HEK293 (cell line): Measurements from ENCODE around the gene KCNMA1.

Source experiments
- CTCF ChIA-PET: fragments of 350-600 bp; formaldehyde crosslinking; extraction: SDS; loops from one replicate; lab custom pipeline; 2021; ENCODE audit warnings: antibody characterized with exemption; lab: Yijun Ruan, JAX
- POLR2A ChIA-PET: fragments of 300-600 bp; formaldehyde crosslinking; extraction: SDS; loops from one replicate; lab custom pipeline; 2020; ENCODE audit warnings: antibody characterized with exemption, inconsistent platforms; lab: Yijun Ruan, JAX
- H3K27ac ChIP-seq: fragments of 200-500 bp; sonication (Bioruptor generic); 2 replicates; pipeline ENCODE4 v1.5.1; 2014; ENCODE audit warnings: low read depth, low read length, control low read depth, inconsistent platforms; ENCODE audit errors: extremely low read depth
- H3K36me3 ChIP-seq, 2 experiments: fragments of 200-500 bp in 1 of 2; sonication (Bioruptor generic) in 1 of 2; 1 replicate in 1 of 2; 2 replicates in 1 of 2; pipeline ENCODE4 v1.5.1; 2014 to 2017; ENCODE audit warnings: inconsistent platforms in 2 of 2, low read length in 2 of 2; ENCODE audit not compliant: control insufficient read depth in 2 of 2, insufficient read depth in 1 of 2
- H3K4me1 ChIP-seq: fragments of 200-500 bp; sonication (Bioruptor generic); 2 replicates; pipeline ENCODE4 v1.5.1; 2014; ENCODE audit warnings: mild to moderate bottlenecking, low read length, inconsistent platforms; ENCODE audit not compliant: control insufficient read depth, insufficient read depth
- H3K4me3 ChIP-seq: 2 replicates; pipeline ENCODE4 v1.5.1; 2011; ENCODE audit warnings: low read depth, mild to moderate bottlenecking, control low read depth, low read length, moderate library complexity
- H3K9me3 ChIP-seq: fragments of 200-500 bp; sonication (Bioruptor generic); 2 replicates; pipeline ENCODE4 v1.5.1; 2014; ENCODE audit warnings: low read depth, low read length, inconsistent platforms; ENCODE audit not compliant: control insufficient read depth, insufficient read depth
- ATF2 ChIP-seq: fragments of 450-650 bp; formaldehyde crosslinking; IDR thresholded peaks from 2 replicates; pipeline ENCODE4 v1.5.1; 2016; ENCODE audit warnings: missing biosample characterization, missing genetic modification characterization, low read depth
- GFI1B ChIP-seq: fragments of 450-650 bp; formaldehyde crosslinking; IDR thresholded peaks from 2 replicates; pipeline ENCODE4 v1.5.1; 2016; ENCODE audit warnings: missing biosample characterization, missing genetic modification characterization
- HOXC10 ChIP-seq: sonication (generic); formaldehyde crosslinking; IDR thresholded peaks from 2 replicates; pipeline ENCODE4 v1.8.1; 2023; ENCODE audit warnings: mild to moderate bottlenecking, missing genetic modification reagents
- KLF17 ChIP-seq: fragments of 450-650 bp; formaldehyde crosslinking; IDR thresholded peaks from 2 replicates; pipeline ENCODE4 v1.5.1; 2016; ENCODE audit warnings: missing biosample characterization, missing genetic modification characterization
- MYNN ChIP-seq: fragments of 450-650 bp; formaldehyde crosslinking; IDR thresholded peaks from 2 replicates; pipeline ENCODE4 v1.5.1; 2016; ENCODE audit warnings: missing biosample characterization, missing genetic modification characterization, borderline replicate concordance
- PBX3 ChIP-seq: sonication (generic); formaldehyde crosslinking; IDR thresholded peaks from 2 replicates; pipeline ENCODE4 v1.8.1; 2022; ENCODE audit warnings: mild to moderate bottlenecking, moderate library complexity, missing genetic modification reagents
- SCRT2 ChIP-seq: fragments of 450-650 bp; formaldehyde crosslinking; IDR thresholded peaks from 2 replicates; pipeline ENCODE4 v1.5.1; 2016; ENCODE audit warnings: missing biosample characterization, missing genetic modification characterization
- ZFP41 ChIP-seq: fragments of 450-650 bp; formaldehyde crosslinking; IDR thresholded peaks from 2 replicates; pipeline ENCODE4 v1.5.1; 2016; ENCODE audit warnings: missing biosample characterization, missing genetic modification characterization, borderline replicate concordance
- ZNF184 ChIP-seq: fragments of 450-650 bp; IDR thresholded peaks from 2 replicates; pipeline ENCODE4 v1.5.1; 2018; ENCODE audit warnings: missing biosample characterization, mild to moderate bottlenecking, missing genetic modification characterization
- ZNF211 ChIP-seq: fragments of 450-650 bp; formaldehyde crosslinking; IDR thresholded peaks from 2 replicates; pipeline ENCODE4 v1.5.1; 2016; ENCODE audit warnings: low read depth, missing biosample characterization, missing genetic modification characterization
- ZNF223 ChIP-seq: fragments of 450-650 bp; formaldehyde crosslinking; IDR thresholded peaks from 2 replicates; pipeline ENCODE4 v1.5.1; 2016; ENCODE audit warnings: missing biosample characterization, missing genetic modification characterization
- ZNF280C ChIP-seq: fragments of 450-650 bp; formaldehyde crosslinking; IDR thresholded peaks from 2 replicates; pipeline ENCODE4 v1.5.1; 2016; ENCODE audit warnings: missing biosample characterization, missing genetic modification characterization
- ZNF391 ChIP-seq: fragments of 450-650 bp; formaldehyde crosslinking; IDR thresholded peaks from 2 replicates; pipeline ENCODE4 v1.5.1; 2016; ENCODE audit warnings: low read depth, missing biosample characterization, missing genetic modification characterization, borderline replicate concordance
- ZNF747 ChIP-seq: fragments of 450-650 bp; formaldehyde crosslinking; IDR thresholded peaks from 2 replicates; pipeline ENCODE4 v1.5.1; 2016; ENCODE audit warnings: missing biosample characterization, missing genetic modification characterization
- ZNF768 ChIP-seq: fragments of 450-650 bp; formaldehyde crosslinking; IDR thresholded peaks from 2 replicates; pipeline ENCODE4 v1.5.1; 2018; ENCODE audit warnings: missing biosample characterization, mild to moderate bottlenecking, missing genetic modification characterization
- ZNF791 ChIP-seq: fragments of 450-650 bp; formaldehyde crosslinking; IDR thresholded peaks from 2 replicates; pipeline ENCODE4 v1.5.1; 2016; ENCODE audit warnings: missing biosample characterization, missing genetic modification characterization
- ZSCAN30 ChIP-seq: fragments of 450-650 bp; IDR thresholded peaks from 2 replicates; pipeline ENCODE4 v1.5.1; 2018; ENCODE audit warnings: missing biosample characterization, mild to moderate bottlenecking, missing genetic modification characterization, moderate library complexity
- ZSCAN4 ChIP-seq: fragments of 450-650 bp; formaldehyde crosslinking; IDR thresholded peaks from 2 replicates; pipeline ENCODE4 v1.5.1; 2017; ENCODE audit warnings: missing biosample characterization, missing genetic modification characterization

The KCNMA1 gene

GRCh38 chr10:76874896-76875295, 762.7 kb downstream of the KCNMA1 start:
- H3K27ac ChIP-seq, result no peak overlapping the region
- H3K4me3 ChIP-seq, result no peak overlapping the region
- CTCF ChIA-PET, result no interaction called here
- TF ChIP-seq ZNF768 (tag by site-specific recombination) (no peak), SCRT2 (tag by site-specific recombination) (0 out of 2 replicates have a peak, but pooled peaks have one; percentile 18)
- TF ChIP-seq, all 188 proteins: peak for 1
- POLR2A ChIA-PET, result no interaction called here
- Histone ChIP-seq H3K4me1 (no peaks in the 10 kb centered on the region), H3K36me3 (no peaks in the 10 kb centered on the region), H3K9me3 (no peaks in the 10 kb centered on the region)

GRCh38 chr10:76874176-76874575, 763.4 kb downstream of the KCNMA1 start:
- H3K36me3 ChIP-seq, result no peaks in the 10 kb centered on the region
- CTCF ChIA-PET, result no interaction called here
- TF ChIP-seq ZNF391 (tag by site-specific recombination), result no peak
- no peak for TF ChIP-seq ZSCAN30 (tag by site-specific recombination)
- TF ChIP-seq ATF2, result no peak
- no peak for TF ChIP-seq ZFP41 (tag by site-specific recombination)
- TF ChIP-seq ZNF280C (tag by site-specific recombination), result no peak
- TF ChIP-seq ZNF791 (tag by site-specific recombination), result no peak
- TF ChIP-seq HOXC10, result no peak
- no peak for TF ChIP-seq ZNF747 (tag by site-specific recombination)
- no peak for TF ChIP-seq PBX3 (CRISPR knock-in tag)
- 0 out of 2 replicates have a peak, but pooled peaks have one; percentile 21 for TF ChIP-seq MYNN (tag by site-specific recombination)
- no peak for TF ChIP-seq GFI1B
- no peak for TF ChIP-seq ZNF211 (tag by site-specific recombination)
- 0 out of 2 replicates have a peak, but pooled peaks have one; percentile 43 for TF ChIP-seq ZNF184
- TF ChIP-seq KLF17, result 0 out of 2 replicates have a peak, but pooled peaks have one; percentile 41
- TF ChIP-seq ZSCAN4 (tag by site-specific recombination), result no peak
- no peak for TF ChIP-seq ZNF223 (tag by site-specific recombination)
- H3K9me3 ChIP-seq, result no peaks in the 10 kb centered on the region
- no peaks in the 10 kb centered on the region for H3K4me1 ChIP-seq
- POLR2A ChIA-PET, result no interaction called here
- H3K4me3 ChIP-seq, result no peak overlapping the region
- H3K27ac ChIP-seq, result no peak overlapping the region
